ENCODE data around the gene MTX2.

The MTX2 gene

DNA sequence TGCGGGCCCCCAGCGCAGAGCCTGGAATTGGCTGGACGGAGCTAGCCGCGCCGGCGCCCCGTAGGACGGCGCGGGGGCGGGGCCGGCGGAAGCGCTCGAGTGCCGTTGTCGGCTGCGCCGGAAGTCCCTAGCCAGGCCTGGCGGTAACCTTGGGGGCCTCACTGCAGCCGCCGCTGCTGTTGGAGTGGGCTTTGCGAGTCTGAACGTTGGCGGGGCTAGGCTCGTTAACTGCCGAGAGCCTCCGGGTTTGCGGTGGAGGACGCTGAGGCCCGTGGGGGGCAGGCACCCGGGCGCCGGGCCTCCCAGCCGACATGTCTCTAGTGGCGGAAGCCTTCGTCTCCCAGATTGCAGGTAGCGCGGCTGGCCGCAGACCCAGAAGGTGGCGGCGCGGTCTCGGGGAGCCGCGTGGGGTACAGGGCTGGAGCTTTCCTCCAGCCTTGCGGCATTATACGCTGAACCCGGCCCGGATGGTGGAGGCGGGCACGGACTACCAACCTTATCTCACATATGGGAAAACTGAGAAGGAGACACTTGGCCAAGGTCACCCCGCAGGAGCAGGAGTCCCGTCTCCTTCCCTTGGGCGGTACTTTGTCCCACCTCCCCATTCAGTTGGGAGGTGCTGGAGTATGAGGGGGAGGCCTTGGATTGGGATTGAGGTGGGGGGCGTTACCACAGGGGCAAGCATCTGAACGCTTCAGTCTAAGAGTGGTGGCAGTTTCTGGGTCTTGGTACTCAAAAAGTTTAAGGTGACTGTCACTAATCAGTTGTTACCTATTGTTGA is at the start of gene MTX2:
TSS of gene MTX2 (plus strand) at position 124 of the 781 bp plus-strand sequence. CDS start at position 312, 188 bp downstream.
- peak; percentile 88 for DNase-seq

- no peak for DNase-seq
Measured at GRCh38 chr2:176227874-176228273, 41.4 kb upstream of the MTX2 start.

DNA sequence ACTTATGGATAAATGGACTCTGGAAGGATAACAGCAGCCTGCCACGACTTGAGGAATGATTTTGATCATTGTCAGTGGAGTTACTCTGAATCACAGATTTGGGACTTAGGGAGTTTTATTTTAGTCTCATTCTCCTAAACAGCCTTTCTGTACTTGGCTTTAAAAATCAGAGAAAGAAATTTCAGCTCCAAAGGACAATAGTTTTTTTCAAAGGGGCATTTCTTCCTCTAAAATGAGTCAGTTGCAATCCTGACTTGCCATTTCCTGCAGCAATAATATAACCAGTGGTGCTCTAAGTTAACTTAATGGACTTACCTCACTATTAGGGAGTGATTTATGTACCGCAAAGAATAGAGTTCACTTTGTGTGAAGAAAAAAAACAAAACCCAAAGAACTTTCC is 35.1 kb upstream of the MTX2 start:
- DNase-seq: no peak

DNA sequence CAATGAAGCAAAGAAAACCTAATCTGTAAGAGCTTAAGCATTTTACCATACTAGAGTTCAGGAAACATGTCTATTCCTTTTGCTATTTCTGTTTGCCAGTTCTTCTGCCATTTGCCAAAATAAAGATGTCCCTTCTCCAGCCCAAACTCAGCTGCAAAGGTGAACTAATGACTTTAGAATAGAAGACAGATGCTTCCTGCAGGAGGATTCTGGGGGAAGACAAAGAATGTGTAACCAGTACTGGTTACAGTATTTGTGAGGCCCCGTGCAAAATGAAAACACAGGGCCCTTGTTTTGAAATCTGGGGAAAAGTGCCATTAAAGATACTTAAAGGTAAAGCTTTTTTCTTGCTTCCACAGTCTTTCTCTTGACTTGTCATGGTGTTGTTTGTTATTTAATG is 34.3 kb upstream of the MTX2 start:
- no peak for DNase-seq

DNA sequence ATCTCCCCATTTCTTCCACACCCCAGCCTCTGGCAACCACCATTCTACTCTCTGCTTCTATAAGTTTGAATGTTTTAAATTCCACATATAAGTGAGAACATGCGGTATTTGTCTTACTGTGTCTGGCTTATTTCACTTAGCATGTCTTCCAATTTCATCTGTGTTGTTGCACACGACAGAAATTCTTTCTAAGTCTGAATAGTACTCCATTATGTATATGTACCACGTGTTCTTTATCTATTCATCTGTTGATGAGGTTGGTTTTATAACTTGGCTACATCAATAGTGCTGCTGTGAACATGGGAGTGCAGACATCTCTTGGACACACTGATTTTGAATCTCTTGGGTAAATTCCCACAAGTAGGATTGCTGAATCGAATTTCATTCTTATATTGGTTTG is 31.8 kb upstream of the MTX2 start:
- no peak for DNase-seq

- DNase-seq: no peak
Measured at GRCh38 chr2:176239031-176239430, 30.2 kb upstream of the MTX2 start.

- DNase-seq: no peak
Measured at GRCh38 chr2:176240301-176240700, 28.9 kb upstream of the MTX2 start.

GRCh38 chr2:176242276-176242675 is 27.0 kb upstream of the MTX2 start:
- DNase-seq: no peak

- DNase-seq: no peak
Measured at GRCh38 chr2:176246331-176246730, 22.9 kb upstream of the MTX2 start.

- no peak for DNase-seq
Measured at GRCh38 chr2:176247859-176248258, 21.4 kb upstream of the MTX2 start.

- DNase-seq: no peak
Measured at GRCh38 chr2:176251928-176252327, 17.3 kb upstream of the MTX2 start.

DNA sequence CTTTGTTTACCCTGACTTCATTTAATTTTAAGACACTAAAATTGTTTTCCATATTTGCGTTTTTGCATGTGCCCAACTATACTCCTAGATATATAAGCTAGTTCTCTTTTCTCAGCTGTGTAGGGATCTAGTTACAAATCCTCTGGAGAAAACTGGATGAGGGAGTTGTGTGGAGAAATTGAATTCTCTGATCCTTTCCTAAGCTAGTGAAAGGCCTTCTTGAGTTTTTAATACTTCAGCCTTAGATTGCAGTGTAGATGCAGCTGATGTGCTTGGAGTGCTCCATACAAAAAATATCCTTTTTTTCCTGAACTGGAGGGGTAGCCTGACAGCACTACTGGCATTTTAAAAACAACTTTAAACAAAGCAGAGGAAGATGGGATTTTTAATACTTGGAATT is 8.6 kb upstream of the MTX2 start:
- DNase-seq: no peak

DNA sequence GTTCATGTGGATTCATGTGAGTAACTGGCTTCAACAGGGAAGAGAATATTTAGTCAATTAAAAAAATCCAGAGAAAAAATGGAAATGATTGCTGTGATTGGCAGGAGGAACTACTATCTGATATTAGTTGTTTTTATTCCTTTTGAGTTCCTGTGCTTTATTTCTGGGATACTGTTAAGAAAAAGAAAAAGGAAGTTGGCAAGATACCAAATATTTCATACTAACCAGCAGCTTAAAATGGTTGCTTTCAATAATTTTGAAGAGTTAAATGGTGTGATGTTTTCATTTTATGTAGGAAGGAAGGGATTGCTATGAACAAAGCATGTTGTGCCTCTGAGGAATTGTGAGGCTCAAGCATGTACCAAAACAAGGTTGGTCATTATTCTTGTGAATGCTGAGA is 8.1 kb upstream of the MTX2 start:
- no peak for DNase-seq

- no peak for DNase-seq
Measured at GRCh38 chr2:176268976-176269318, 295 bp upstream of the MTX2 start.

GRCh38 chr2:176270100-176270750 is 983 bp downstream of the MTX2 start:
- DNase-seq: no peak

DNA sequence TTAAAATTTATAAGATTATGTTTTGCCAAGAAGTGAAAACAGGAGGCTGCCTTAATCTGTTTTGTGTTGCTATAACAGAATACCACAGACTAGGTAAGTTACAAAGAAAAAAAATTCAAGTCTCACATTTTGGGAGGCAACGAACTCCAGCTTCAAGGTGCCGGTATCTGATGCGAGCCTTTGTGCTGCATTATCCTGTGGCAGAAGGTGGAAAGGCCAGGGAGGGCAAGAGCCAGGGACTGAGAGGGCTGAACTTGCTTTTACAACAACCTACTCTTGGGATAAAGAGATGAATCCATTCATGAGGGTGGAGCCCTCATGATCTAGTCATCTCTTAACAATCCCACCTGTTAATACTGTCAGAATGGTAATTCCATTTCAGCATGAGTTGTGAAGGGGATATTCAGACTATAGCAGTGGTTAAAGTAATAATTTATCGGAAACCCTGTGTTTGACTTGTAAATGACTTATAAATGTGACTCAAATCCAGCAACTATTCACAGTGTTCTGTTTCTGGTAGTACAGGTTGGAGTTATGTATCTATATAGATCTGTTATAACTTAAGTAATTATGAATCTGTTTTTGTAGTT is 3.7 kb downstream of the MTX2 start:
- DNase-seq: no peak

DNA sequence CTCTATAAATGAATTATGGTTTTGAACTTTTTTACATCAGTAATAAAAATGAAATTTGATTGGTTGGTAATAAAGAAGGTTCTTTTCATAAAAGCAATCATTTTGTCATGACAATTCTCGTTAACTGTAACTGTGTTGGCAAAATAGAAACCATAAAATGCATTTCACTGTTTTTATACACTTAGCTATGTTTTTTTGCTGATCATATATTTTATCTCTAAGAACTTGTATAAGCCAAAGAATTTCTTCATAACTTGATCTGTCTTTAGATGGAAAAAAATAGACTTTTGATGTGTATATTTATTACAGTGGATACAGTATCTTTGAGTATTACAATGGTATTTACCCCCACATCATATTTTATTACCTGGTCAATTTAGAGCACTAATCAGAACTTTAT is 9.7 kb downstream of the MTX2 start:
- no peak for DNase-seq

DNA sequence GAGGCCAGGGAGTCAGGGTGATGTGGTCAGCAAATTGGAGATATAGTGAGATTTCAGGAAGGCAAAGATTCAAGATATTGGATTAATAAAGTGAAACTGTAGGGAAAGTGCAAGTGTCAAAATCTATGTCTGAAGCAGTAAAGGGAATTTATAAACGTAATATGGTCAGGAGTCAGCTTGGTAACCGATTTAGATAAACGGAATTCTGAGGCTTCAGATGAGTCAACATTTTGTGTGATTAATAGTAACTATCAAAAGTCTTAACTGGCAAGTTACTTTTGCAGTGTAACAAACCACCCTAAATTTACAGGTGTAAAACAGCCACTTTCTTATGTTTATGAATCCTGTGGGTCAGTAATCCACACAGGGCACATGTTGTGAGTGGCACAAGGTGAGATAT is 10.9 kb downstream of the MTX2 start:
- no peak for DNase-seq

GRCh38 chr2:176280867-176281658 is 11.8 kb downstream of the MTX2 start:
- DNase-seq: no peak

GRCh38 chr2:176283291-176284068 is 14.2 kb downstream of the MTX2 start:
- DNase-seq: no peak

DNA sequence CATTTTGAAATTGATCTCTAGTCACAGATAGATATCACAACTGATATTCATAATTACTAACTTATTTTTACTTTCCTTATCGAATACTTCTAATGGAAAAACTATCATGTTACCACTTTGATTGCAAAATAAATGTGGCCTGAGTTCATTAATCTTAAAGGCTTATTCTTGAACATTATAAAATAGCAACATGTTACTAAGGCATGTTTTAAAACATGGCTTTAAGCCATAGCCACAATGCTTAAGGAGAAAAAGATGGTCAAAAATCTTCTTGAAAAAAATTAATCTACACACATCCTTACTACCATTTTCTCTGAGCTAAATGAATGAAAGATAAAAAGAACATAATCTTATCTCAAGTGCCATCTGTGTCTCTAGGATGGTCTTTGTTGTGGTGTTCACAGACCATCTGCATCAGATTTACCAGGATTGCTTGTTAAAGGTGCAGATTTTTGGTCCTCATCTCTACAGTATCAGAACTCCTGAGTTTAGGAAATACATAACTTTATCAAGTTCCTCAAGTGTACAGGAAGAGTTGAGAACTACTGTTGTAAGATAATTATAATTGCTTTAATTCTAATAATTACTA is 15.3 kb downstream of the MTX2 start:
- no peak for DNase-seq

- DNase-seq: no peak
Measured at GRCh38 chr2:176285321-176285720, 16.1 kb downstream of the MTX2 start.
